Fibroblast of skin of right quadriceps (primary cell): Measurements from ENCODE around the gene HOXC10.
A peak's percentile ranks its signal among the peaks of the same experiment; 100 is the strongest.

ENCODE experiments used
- DNase-seq: peaks from one replicate; pipeline ENCODE4 v3.0.0-alpha.2; 2013

Gene HOXC10

GRCh38 chr12:53965281-53966084, 19.5 kb upstream of the HOXC10 start:
- DNase-seq, result peak; percentile 72

GRCh38 chr12:53966085-53966384, 18.9 kb upstream of the HOXC10 start:
- no peak for DNase-seq

- DNase-seq, result no peak
These were observed 18.4 kb upstream of the HOXC10 start for GRCh38 chr12:53966385-53967133.

- peak; percentile 51 for DNase-seq
These were observed 17.5 kb upstream of the HOXC10 start for GRCh38 chr12:53967421-53967925.

- no peak for DNase-seq
These were observed 16.5 kb upstream of the HOXC10 start for GRCh38 chr12:53968214-53969127.

DNA sequence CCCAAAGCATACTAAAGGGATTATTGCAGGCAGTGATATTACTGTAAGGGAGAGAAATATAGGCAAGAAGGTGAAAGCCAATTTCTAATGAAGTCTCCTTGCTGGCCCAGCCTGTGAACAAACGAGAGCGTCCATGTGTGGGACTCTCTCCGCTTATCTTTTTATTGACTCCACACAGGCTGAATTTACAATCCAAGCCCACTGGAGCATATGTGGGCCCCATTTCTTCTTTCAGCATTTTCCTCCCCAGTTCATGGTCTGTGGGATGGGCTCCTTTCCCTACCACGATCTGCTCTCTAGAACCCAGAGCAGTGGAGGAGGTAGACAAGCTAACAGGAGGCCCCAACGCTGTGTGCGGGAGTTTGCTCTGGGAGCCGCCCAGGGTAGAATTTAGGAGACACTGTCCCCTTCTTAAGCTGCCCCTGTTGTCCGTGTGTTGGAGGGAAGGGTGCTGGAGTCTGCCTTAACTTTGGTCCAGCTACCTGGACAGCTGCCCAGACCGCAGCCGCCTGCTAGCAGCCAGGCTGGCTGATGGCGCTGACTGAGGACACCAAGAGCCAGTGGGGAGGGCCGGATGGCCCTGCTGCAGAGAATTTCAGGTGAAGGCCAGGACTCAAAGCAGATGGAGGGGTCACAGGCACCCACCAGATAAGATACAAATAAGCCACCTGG, 15.2 kb upstream of the HOXC10 start:
- DNase-seq, result no peak

DNA sequence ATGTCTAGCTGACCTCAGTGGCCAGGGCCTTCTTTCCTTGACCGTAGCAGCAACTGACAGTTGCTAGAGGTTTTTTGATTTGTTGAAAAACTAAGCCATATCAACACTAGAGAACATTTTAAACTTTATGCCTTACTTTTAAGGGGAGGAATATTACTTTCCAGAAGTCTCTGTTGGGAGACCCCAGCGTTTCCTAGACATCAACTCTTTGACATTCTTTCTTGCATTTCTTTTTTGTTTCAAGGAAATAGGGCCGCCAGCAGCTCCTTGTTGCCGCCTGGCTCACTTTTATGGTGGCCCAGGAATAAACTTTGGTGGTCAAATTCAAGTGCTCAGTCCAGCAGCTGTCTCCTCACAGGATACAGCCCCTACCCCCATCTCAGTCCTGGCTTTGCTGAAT, 14.5 kb upstream of the HOXC10 start:
- no peak for DNase-seq

DNA sequence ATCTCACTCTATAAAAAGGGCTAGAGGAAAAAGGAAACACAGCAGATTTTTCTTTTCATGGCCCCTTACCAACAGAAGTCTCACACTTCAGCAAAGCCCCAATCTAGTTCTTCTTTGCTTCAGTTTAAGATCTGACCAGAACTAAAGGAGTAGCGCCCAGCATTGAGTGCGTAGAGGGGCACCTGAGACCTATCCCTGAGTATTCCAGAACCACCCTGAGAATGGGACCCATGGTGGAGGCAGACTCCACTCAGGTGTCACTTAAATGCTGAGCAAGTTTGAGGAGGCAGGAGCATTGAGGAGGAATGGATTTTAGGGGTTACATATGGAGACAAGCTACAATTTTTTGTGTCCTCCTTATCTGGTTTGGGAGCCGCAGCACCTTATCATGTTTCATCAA, 13.8 kb upstream of the HOXC10 start:
- no peak for DNase-seq

- no peak for DNase-seq
These were observed 13.3 kb upstream of the HOXC10 start for GRCh38 chr12:53971686-53972085.

GRCh38 chr12:53972152-53972702, 12.7 kb upstream of the HOXC10 start:
- DNase-seq, result peak; percentile 30

DNA sequence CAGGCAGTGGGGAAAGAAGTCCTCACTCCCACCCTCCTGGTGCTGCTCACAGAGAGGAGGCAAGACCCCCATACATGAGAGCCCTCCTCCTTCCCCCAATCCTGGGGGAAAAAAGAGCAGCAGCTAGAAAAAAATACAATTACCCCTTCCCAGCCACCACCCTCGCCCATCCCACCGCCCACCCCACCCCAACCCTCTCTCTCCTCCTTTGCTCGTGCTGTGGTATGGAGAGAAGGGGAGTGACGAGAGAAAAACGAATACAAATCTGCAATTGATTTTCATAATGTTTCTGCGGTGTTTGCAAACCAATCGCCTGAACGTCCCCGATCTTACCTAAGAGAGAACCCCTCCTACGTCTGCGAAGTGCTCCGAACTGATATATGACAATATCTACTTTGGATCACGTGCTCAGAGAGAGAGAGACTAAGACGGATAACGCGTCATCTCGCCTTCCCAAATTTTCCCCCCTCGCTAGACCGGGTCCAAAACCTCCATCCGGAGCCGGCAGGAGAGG, 12.2 kb upstream of the HOXC10 start, which contains the start of gene HOXC11:
TSS of gene HOXC11 (plus strand) at position 405 of the 514 bp plus-strand sequence. CDS start 116 bp downstream, outside the sequence.
- DNase-seq, result peak; percentile 38

DNA sequence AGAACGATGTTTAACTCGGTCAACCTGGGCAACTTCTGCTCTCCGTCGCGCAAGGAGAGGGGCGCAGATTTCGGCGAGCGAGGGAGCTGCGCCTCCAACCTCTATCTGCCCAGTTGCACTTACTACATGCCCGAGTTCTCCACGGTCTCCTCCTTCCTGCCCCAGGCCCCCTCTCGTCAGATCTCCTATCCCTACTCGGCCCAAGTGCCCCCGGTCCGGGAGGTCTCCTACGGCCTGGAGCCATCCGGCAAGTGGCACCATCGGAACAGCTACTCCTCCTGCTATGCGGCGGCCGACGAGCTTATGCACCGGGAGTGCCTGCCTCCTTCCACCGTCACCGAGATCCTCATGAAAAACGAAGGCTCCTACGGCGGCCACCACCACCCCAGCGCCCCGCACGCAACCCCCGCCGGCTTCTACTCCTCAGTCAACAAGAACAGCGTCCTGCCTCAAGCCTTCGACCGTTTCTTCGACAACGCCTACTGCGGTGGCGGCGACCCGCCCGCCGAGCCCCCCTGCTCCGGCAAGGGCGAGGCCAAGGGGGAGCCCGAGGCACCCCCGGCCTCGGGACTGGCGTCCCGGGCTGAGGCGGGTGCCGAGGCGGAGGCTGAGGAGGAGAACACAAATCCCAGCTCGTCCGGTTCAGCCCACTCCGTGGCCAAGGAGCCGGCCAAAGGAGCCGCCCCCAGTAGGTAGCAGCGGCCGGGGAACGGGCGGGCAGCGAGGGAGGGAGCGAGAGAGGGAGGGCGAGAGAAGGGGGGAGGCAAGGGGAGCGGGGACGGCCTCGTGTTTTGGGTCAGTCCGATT, 11.5 kb upstream of the HOXC10 start:
- peak; percentile 41 for DNase-seq

DNA sequence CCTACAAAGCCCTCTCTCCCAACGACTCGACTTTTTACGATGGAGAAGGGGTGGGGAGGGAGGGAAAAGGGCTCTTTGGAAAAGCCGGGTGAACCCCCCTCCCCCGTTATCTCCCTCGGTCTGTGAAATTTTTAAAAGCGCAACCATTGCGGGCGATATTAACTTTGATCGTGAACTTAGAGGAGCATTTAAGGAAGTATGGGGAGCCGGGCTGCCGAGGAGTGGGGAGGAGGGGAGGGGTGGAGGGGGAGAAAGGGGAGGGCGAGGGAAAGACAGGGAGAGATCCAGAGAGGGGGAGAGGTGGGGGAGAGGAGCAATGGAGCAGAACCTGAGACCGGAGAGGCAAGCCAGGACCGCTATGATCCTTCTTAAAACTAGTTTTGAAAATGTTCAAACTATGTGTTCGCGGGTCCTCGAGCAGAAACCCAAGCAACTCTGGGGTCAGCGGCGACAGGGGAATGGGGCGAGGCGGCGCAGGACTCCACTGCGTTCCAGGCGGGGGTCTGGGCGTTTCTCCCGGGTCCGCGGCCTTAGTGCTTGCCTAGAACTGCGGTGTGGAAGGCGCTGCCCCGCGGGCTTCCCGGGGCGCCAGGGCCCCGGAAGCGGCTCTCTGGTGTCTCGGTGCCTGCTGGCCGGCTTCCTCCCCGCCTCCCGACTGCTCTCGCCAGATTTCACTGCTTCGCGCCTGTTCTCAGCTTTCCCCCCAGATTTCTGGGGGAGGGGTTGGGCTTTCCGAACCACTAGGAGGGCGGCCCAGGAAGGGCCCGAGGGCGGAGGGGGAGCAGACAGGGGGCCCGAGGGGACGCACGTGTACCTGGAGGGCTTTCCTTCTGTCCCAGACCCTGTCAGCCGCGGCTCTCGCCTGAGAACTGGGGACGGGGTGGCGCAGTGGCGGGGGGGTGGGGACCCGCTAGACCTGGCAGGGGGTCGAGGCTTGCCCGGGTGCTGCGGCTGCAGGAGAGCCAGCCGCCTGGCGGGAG, 10.6 kb upstream of the HOXC10 start, which contains the start of gene HOTAIR:
TSS of gene HOTAIR (minus strand) at position 871 of the 980 bp plus-strand sequence.
- DNase-seq, result peak; percentile 31

GRCh38 chr12:53975064-53975471, 9.9 kb upstream of the HOXC10 start:
- DNase-seq, result no peak

DNA sequence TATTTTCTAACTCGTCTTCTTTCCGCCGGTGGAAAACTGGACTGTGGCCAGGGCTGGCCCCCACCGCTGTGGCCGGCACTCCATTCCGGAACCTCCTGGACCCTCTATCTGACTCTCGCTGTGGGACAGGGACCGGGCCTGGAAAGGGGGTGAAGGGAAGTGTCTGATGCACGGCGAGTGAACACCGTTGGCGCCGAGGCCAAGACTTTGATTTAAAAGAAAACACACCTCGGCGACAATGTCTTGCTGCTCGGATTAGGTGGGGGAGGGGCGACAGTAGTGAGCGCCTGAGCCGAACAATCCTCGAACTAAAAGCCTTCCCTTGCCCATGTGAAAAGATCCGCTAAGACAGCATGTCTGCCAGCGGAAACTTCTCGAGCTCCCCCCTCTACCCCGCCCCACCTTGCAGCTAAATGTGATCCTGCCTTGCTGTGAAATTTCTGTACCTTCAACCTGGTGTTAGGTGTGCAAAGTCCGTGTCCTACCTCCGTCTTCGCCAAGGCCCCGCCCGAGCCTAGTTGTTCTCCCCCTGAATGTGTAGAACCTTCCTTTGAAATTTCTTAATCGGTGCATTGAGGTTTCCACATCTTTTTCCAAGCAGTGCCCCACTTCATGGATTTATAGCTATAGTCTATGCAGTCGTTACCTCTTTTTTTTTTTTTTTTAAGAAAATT, 9.3 kb upstream of the HOXC10 start:
- no peak for DNase-seq

DNA sequence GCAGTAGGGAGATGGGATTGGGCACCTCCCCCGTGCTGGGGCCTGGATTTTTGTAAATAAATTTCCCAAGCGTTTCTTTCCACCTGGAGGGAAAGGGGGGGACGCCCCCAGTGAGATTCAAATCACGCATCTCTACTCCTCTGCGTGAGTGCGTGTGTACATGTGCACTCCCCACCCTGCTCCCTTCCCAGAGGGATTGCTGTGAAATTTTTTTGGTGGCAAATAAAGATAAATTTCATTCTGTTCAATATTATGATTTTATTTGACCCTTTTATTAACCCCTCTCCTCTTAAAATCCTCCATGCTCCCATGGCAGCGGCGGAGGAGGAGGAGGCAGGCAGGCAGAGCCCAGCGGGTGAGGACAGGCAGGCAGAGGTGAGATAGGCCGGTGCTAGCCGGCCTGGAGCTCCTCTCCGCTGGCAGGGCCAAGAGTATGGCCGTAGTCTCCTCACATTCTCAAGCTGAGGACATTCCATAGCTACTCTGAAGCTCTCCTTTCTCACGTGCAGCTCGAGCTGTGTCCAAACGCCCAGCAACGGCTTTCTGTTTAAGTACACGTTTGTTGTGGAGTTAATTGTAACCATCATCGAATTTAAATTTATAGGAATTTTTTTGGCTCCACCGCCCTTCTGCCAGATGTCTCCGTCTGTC, 8.6 kb upstream of the HOXC10 start:
- peak; percentile 95 for DNase-seq

- DNase-seq, result no peak
These were observed 7.9 kb upstream of the HOXC10 start for GRCh38 chr12:53976823-53977595.
